Measurements from ENCODE around the gene ITLN1.

The ITLN1 gene

GRCh38 chr1:160850993-160851392 is 34.0 kb downstream of the ITLN1 start:
- Histone ChIP-seq H3K36me3 (ENCODE audit: insufficient read depth, low read length) (no peaks in the 10 kb centered on the region), H3K4me3 (ENCODE audit: low read length) (no peak overlapping the region), H3K4me2 (ENCODE audit: low read length) (no peak overlapping the region), H3K9me3 (replicated peaks; ENCODE audit: low read length) (no peaks in the 10 kb centered on the region), H3K4me1 (ENCODE audit: control insufficient read depth, insufficient read depth, low read length) (no peaks in the 10 kb centered on the region), H3K27me3 (ENCODE audit: control insufficient read depth, insufficient read depth, low read length) (no peaks in the 10 kb centered on the region), H3K9ac (ENCODE audit: low read depth, low read length) (no peak overlapping the region)

- Histone ChIP-seq H3K9ac (ENCODE audit: low read depth, low read length) (no peak overlapping the region), H3K9me3 (replicated peaks; ENCODE audit: low read length) (no peaks in the 10 kb centered on the region), H3K27me3 (ENCODE audit: control insufficient read depth, insufficient read depth, low read length) (no peaks in the 10 kb centered on the region), H3K4me2 (ENCODE audit: low read length) (no peak overlapping the region), H3K4me1 (ENCODE audit: control insufficient read depth, insufficient read depth, low read length) (no peaks in the 10 kb centered on the region), H3K4me3 (ENCODE audit: low read length) (no peak overlapping the region), H3K36me3 (ENCODE audit: insufficient read depth, low read length) (no peaks in the 10 kb centered on the region)
These were observed 34.4 kb downstream of the ITLN1 start for GRCh38 chr1:160850541-160850940.

GRCh38 chr1:160846281-160846680 is 38.7 kb downstream of the ITLN1 start:
- Histone ChIP-seq H3K9ac (ENCODE audit: low read depth, low read length) (no peak overlapping the region), H3K9me3 (replicated peaks; ENCODE audit: low read length) (no peaks in the 10 kb centered on the region), H3K4me1 (ENCODE audit: control insufficient read depth, insufficient read depth, low read length) (no peaks in the 10 kb centered on the region), H3K36me3 (ENCODE audit: insufficient read depth, low read length) (no peaks in the 10 kb centered on the region), H3K4me3 (ENCODE audit: low read length) (no peak overlapping the region), H3K27me3 (ENCODE audit: control insufficient read depth, insufficient read depth, low read length) (peaks cover under 1% of the 10 kb centered on the region), H3K4me2 (ENCODE audit: low read length) (no peak overlapping the region)

DNA sequence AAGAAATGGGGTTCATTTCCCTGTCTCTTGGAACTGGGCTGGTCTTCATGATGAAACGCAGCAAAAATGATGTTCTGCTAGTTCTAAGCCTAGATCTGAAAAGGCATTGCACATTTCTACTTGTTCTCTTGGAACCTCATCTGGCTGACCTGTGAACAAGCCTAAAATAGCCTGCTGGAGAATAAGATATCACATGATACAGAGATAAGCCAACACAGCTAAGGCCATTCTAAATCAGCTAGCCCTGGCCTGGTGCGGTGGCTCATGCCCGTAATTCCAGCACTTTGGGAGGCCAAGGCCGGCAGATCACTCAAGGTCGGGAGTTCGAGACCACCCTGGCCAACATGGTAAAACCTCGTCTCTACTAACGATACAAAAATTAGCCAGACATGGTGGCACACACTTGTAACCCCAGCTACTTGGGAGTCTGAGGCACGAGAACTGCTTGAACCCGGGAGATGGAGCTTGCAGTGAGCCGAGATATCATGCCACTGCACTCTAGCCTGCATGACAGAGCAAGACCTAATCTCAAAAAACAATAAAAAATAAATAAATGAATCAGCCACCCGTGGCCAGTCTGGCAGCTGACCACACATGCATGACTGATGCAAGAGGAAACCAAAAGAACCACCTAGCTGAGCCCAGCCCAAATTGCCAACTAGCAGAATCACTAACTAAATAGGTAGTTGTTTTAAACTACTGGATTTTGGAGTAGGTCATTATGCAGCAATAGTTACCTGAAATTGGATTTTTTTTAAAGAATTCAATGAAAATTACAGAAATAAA is 40.3 kb downstream of the ITLN1 start:
- no peak overlapping the region for H3K4me2 ChIP-seq (ENCODE audit: low read length)
- no peaks in the 10 kb centered on the region for H3K36me3 ChIP-seq (ENCODE audit: insufficient read depth, low read length)
- H3K27me3 ChIP-seq (ENCODE audit: control insufficient read depth, insufficient read depth, low read length): peaks cover 3% of the 10 kb centered on the region
- H3K4me3 ChIP-seq (ENCODE audit: low read length): no peak overlapping the region
- no peaks in the 10 kb centered on the region for H3K4me1 ChIP-seq (ENCODE audit: control insufficient read depth, insufficient read depth, low read length)
- H3K9ac ChIP-seq (ENCODE audit: low read depth, low read length): no peak overlapping the region
- H3K9me3 ChIP-seq (replicated peaks; ENCODE audit: low read length): no peaks in the 10 kb centered on the region

GRCh38 chr1:160841079-160841478 is 43.9 kb downstream of the ITLN1 start:
- H3K27me3 ChIP-seq (ENCODE audit: control insufficient read depth, insufficient read depth, low read length): peaks cover 12% of the 10 kb centered on the region
- H3K4me2 ChIP-seq (ENCODE audit: low read length): no peak overlapping the region
- no peak overlapping the region for H3K9ac ChIP-seq (ENCODE audit: low read depth, low read length)
- H3K9me3 ChIP-seq (replicated peaks; ENCODE audit: low read length): no peaks in the 10 kb centered on the region
- no peaks in the 10 kb centered on the region for H3K36me3 ChIP-seq (ENCODE audit: insufficient read depth, low read length)
- H3K4me3 ChIP-seq (ENCODE audit: low read length): no peak overlapping the region
- H3K4me1 ChIP-seq (ENCODE audit: control insufficient read depth, insufficient read depth, low read length): no peaks in the 10 kb centered on the region

- Histone ChIP-seq H3K9ac (ENCODE audit: low read depth, low read length) (no peak overlapping the region), H3K4me3 (ENCODE audit: low read length) (no peak overlapping the region), H3K27me3 (ENCODE audit: control insufficient read depth, insufficient read depth, low read length) (peaks cover 12% of the 10 kb centered on the region), H3K36me3 (ENCODE audit: insufficient read depth, low read length) (no peaks in the 10 kb centered on the region), H3K4me1 (ENCODE audit: control insufficient read depth, insufficient read depth, low read length) (no peaks in the 10 kb centered on the region), H3K9me3 (replicated peaks; ENCODE audit: low read length) (no peaks in the 10 kb centered on the region), H3K4me2 (ENCODE audit: low read length) (no peak overlapping the region)
These were observed 45.2 kb downstream of the ITLN1 start for GRCh38 chr1:160839746-160840145.

DNA sequence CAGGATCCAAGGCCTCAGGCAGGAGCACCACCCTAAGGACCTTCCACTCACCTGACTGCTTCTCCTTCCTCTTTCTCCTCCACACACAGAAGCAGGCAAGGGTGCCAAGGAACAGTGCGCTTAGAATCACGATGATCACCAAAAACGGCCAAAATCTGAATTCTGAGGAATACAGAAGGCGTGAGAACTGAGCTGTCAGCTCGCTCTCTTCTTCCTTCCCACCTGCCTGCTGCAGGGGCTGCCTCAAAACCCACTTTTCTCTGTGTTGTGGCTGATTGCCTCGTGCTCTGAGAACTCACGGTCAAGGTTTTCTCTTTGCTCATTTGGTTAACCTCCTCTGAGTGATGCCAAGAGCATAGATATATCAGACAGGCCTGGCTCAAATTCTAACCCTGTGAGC is 46.1 kb downstream of the ITLN1 start:
- H3K36me3 ChIP-seq (ENCODE audit: insufficient read depth, low read length): no peaks in the 10 kb centered on the region
- no peak overlapping the region for H3K4me3 ChIP-seq (ENCODE audit: low read length)
- H3K4me1 ChIP-seq (ENCODE audit: control insufficient read depth, insufficient read depth, low read length): no peaks in the 10 kb centered on the region

GRCh38 chr1:160837558-160838205 is 47.3 kb downstream of the ITLN1 start:
- Histone ChIP-seq H3K9me3 (replicated peaks; ENCODE audit: low read length) (no peaks in the 10 kb centered on the region), H3K9ac (ENCODE audit: low read depth, low read length) (no peak overlapping the region), H3K4me3 (ENCODE audit: low read length) (no peak overlapping the region), H3K27me3 (ENCODE audit: control insufficient read depth, insufficient read depth, low read length) (peaks cover 14% of the 10 kb centered on the region), H3K4me1 (ENCODE audit: control insufficient read depth, insufficient read depth, low read length) (no peaks in the 10 kb centered on the region), H3K36me3 (ENCODE audit: insufficient read depth, low read length) (no peaks in the 10 kb centered on the region), H3K4me2 (ENCODE audit: low read length) (no peak overlapping the region)

More for the DNA sequence above, 46.1 kb downstream of the ITLN1 start:
- H3K9me3 ChIP-seq (replicated peaks; ENCODE audit: low read length): no peaks in the 10 kb centered on the region
- no peak overlapping the region for H3K4me2 ChIP-seq (ENCODE audit: low read length)
- no peak overlapping the region for H3K9ac ChIP-seq (ENCODE audit: low read depth, low read length)
- peaks cover 12% of the 10 kb centered on the region for H3K27me3 ChIP-seq (ENCODE audit: control insufficient read depth, insufficient read depth, low read length)

- H3K27me3 ChIP-seq (ENCODE audit: control insufficient read depth, insufficient read depth, low read length): peaks cover 17% of the 10 kb centered on the region
- H3K9ac ChIP-seq (ENCODE audit: low read depth, low read length): no peak overlapping the region
- H3K4me1 ChIP-seq (ENCODE audit: control insufficient read depth, insufficient read depth, low read length): no peaks in the 10 kb centered on the region
- H3K9me3 ChIP-seq (replicated peaks; ENCODE audit: low read length): no peaks in the 10 kb centered on the region
- H3K4me3 ChIP-seq (ENCODE audit: low read length): no peak overlapping the region
- H3K36me3 ChIP-seq (ENCODE audit: insufficient read depth, low read length): no peaks in the 10 kb centered on the region
- H3K4me2 ChIP-seq (ENCODE audit: low read length): no peak overlapping the region
These were observed 47.9 kb downstream of the ITLN1 start for GRCh38 chr1:160836981-160837557.

GRCh38 chr1:160836561-160836960 is 48.4 kb downstream of the ITLN1 start:
- no peaks in the 10 kb centered on the region for H3K36me3 ChIP-seq (ENCODE audit: insufficient read depth, low read length)
- no peak overlapping the region for H3K9ac ChIP-seq (ENCODE audit: low read depth, low read length)
- peaks cover 20% of the 10 kb centered on the region for H3K27me3 ChIP-seq (ENCODE audit: control insufficient read depth, insufficient read depth, low read length)
- no peaks in the 10 kb centered on the region for H3K9me3 ChIP-seq (replicated peaks; ENCODE audit: low read length)
- H3K4me2 ChIP-seq (ENCODE audit: low read length): no peak overlapping the region
- no peaks in the 10 kb centered on the region for H3K4me1 ChIP-seq (ENCODE audit: control insufficient read depth, insufficient read depth, low read length)
- H3K4me3 ChIP-seq (ENCODE audit: low read length): no peak overlapping the region

GRCh38 chr1:160835751-160836150 is 49.2 kb downstream of the ITLN1 start:
- no peaks in the 10 kb centered on the region for H3K36me3 ChIP-seq (ENCODE audit: insufficient read depth, low read length)
- H3K4me2 ChIP-seq (ENCODE audit: low read length): no peak overlapping the region
- H3K4me3 ChIP-seq (ENCODE audit: low read length): no peak overlapping the region
- H3K9ac ChIP-seq (ENCODE audit: low read depth, low read length): no peak overlapping the region
- peaks cover 21% of the 10 kb centered on the region for H3K27me3 ChIP-seq (ENCODE audit: control insufficient read depth, insufficient read depth, low read length)
- H3K4me1 ChIP-seq (ENCODE audit: control insufficient read depth, insufficient read depth, low read length): no peaks in the 10 kb centered on the region
- no peaks in the 10 kb centered on the region for H3K9me3 ChIP-seq (replicated peaks; ENCODE audit: low read length)
